ENCODE data around the gene PODXL.

PODXL gene

DNA sequence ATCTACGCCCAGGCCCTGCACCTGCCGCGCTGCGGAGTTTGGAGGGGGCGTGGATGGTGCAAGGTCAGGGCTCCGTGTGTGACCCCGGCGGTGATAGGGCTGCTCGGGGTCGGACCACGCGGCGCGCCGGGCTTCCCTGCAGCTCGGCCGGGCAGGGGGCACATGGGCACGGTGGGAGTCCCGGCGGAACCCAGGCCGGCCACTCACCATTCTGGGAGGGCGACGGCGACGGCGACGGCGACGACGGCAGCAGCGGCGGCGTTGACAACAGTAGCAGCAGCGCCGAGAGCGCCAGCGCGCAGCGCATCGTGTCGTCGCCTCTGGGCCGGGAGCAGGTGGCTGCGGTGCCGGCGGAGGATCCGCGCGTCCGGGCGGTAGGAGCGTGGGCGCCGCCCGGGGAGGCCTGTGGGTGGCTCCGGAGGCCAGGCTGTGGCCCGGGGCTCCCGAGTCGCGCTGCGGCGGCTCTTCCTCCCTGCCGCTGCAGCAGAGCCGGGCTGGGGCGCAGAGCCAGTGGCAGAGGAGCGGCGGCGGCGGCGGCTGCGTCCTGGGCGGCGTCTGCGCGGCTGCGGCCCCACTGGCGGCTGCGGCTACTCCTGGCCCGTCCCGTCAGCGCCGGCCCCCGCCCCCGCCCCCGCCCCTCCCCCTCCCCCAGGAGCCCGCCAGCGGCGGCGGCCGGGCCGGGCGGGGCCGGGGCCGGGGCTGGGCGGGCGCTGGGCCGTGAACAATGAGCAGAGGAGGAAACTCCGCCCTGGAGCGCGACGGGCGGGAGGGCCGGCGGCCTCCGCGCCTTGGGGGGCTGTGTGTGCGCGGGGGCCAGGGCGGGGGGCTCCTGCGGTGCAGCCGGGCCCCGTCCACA lies at the start of gene PODXL (continued):
- TF ChIP-seq, protein P1, sequence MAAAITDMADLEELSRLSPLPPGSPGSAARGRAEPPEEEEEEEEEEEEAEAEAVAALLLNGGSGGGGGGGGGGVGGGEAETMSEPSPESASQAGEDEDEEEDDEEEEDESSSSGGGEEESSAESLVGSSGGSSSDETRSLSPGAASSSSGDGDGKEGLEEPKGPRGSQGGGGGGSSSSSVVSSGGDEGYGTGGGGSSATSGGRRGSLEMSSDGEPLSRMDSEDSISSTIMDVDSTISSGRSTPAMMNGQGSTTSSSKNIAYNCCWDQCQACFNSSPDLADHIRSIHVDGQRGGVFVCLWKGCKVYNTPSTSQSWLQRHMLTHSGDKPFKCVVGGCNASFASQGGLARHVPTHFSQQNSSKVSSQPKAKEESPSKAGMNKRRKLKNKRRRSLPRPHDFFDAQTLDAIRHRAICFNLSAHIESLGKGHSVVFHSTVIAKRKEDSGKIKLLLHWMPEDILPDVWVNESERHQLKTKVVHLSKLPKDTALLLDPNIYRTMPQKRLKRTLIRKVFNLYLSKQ (tag by site-specific recombination; IDR thresholded peaks at IDR 0.05; ENCODE audit: borderline replicate concordance), result no peak
- TF ChIP-seq ZNF747 (tag by site-specific recombination; IDR thresholded peaks at IDR 0.05) (no peak), ZNF501 (tag by site-specific recombination; IDR thresholded peaks at IDR 0.05) (0 out of 2 replicates have a peak, but pooled peaks have one; percentile 35), ZNF133 (tag by site-specific recombination; IDR thresholded peaks at IDR 0.05) (no peak), ZNF132 (tag by site-specific recombination; IDR thresholded peaks at IDR 0.05; ENCODE audit: borderline replicate concordance) (no peak), RBAK (tag by site-specific recombination; IDR thresholded peaks at IDR 0.05) (no peak), GFI1B (tag by site-specific recombination; IDR thresholded peaks at IDR 0.05) (no peak), ZNF221 (tag by site-specific recombination; IDR thresholded peaks at IDR 0.05; ENCODE audit: borderline replicate concordance) (no peak), ZSCAN30 (tag by site-specific recombination; IDR thresholded peaks at IDR 0.05) (peak; percentile 7; the same call in 1 of the 2 replicates), ZNF404 (tag by site-specific recombination; IDR thresholded peaks at IDR 0.05) (no peak), ZXDB (tag by site-specific recombination; IDR thresholded peaks at IDR 0.05) (no peak), ZNF16 (tag by site-specific recombination; IDR thresholded peaks at IDR 0.05; ENCODE audit: low read depth) (no peak), ZNF600 (tag by site-specific recombination; IDR thresholded peaks at IDR 0.05) (peak; percentile 55; the same call in 1 of the 2 replicates), EGR2 (tag by site-specific recombination; IDR thresholded peaks at IDR 0.05; ENCODE audit: low read depth) (0 out of 2 replicates have a peak, but pooled peaks have one; percentile 3), ZNF335 (tag by site-specific recombination; conservative IDR thresholded peaks at IDR 0.05) (peak; percentile 44; the same call in 1 of the 2 replicates)
- TF ChIP-seq, protein P2, sequence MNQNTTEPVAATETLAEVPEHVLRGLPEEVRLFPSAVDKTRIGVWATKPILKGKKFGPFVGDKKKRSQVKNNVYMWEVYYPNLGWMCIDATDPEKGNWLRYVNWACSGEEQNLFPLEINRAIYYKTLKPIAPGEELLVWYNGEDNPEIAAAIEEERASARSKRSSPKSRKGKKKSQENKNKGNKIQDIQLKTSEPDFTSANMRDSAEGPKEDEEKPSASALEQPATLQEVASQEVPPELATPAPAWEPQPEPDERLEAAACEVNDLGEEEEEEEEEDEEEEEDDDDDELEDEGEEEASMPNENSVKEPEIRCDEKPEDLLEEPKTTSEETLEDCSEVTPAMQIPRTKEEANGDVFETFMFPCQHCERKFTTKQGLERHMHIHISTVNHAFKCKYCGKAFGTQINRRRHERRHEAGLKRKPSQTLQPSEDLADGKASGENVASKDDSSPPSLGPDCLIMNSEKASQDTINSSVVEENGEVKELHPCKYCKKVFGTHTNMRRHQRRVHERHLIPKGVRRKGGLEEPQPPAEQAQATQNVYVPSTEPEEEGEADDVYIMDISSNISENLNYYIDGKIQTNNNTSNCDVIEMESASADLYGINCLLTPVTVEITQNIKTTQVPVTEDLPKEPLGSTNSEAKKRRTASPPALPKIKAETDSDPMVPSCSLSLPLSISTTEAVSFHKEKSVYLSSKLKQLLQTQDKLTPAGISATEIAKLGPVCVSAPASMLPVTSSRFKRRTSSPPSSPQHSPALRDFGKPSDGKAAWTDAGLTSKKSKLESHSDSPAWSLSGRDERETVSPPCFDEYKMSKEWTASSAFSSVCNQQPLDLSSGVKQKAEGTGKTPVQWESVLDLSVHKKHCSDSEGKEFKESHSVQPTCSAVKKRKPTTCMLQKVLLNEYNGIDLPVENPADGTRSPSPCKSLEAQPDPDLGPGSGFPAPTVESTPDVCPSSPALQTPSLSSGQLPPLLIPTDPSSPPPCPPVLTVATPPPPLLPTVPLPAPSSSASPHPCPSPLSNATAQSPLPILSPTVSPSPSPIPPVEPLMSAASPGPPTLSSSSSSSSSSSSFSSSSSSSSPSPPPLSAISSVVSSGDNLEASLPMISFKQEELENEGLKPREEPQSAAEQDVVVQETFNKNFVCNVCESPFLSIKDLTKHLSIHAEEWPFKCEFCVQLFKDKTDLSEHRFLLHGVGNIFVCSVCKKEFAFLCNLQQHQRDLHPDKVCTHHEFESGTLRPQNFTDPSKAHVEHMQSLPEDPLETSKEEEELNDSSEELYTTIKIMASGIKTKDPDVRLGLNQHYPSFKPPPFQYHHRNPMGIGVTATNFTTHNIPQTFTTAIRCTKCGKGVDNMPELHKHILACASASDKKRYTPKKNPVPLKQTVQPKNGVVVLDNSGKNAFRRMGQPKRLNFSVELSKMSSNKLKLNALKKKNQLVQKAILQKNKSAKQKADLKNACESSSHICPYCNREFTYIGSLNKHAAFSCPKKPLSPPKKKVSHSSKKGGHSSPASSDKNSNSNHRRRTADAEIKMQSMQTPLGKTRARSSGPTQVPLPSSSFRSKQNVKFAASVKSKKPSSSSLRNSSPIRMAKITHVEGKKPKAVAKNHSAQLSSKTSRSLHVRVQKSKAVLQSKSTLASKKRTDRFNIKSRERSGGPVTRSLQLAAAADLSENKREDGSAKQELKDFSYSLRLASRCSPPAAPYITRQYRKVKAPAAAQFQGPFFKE (tag by site-specific recombination; IDR thresholded peaks at IDR 0.05; ENCODE audit: borderline replicate concordance), result no peak
- TF ChIP-seq, protein P3, sequence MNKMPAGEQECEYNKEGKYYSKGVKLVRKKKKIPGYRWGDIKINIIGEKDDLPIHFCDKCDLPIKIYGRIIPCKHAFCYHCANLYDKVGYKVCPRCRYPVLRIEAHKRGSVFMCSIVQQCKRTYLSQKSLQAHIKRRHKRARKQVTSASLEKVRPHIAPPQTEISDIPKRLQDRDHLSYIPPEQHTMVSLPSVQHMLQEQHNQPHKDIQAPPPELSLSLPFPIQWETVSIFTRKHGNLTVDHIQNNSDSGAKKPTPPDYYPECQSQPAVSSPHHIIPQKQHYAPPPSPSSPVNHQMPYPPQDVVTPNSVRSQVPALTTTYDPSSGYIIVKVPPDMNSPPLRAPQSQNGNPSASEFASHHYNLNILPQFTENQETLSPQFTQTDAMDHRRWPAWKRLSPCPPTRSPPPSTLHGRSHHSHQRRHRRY (tag by site-specific recombination; IDR thresholded peaks at IDR 0.05), result no peak
- TF ChIP-seq, protein P4, sequence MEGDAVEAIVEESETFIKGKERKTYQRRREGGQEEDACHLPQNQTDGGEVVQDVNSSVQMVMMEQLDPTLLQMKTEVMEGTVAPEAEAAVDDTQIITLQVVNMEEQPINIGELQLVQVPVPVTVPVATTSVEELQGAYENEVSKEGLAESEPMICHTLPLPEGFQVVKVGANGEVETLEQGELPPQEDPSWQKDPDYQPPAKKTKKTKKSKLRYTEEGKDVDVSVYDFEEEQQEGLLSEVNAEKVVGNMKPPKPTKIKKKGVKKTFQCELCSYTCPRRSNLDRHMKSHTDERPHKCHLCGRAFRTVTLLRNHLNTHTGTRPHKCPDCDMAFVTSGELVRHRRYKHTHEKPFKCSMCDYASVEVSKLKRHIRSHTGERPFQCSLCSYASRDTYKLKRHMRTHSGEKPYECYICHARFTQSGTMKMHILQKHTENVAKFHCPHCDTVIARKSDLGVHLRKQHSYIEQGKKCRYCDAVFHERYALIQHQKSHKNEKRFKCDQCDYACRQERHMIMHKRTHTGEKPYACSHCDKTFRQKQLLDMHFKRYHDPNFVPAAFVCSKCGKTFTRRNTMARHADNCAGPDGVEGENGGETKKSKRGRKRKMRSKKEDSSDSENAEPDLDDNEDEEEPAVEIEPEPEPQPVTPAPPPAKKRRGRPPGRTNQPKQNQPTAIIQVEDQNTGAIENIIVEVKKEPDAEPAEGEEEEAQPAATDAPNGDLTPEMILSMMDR (tag by site-specific recombination; IDR thresholded peaks at IDR 0.05), result no peak; the same call in 1 of the 2 replicates
- TF ChIP-seq, protein P5, sequence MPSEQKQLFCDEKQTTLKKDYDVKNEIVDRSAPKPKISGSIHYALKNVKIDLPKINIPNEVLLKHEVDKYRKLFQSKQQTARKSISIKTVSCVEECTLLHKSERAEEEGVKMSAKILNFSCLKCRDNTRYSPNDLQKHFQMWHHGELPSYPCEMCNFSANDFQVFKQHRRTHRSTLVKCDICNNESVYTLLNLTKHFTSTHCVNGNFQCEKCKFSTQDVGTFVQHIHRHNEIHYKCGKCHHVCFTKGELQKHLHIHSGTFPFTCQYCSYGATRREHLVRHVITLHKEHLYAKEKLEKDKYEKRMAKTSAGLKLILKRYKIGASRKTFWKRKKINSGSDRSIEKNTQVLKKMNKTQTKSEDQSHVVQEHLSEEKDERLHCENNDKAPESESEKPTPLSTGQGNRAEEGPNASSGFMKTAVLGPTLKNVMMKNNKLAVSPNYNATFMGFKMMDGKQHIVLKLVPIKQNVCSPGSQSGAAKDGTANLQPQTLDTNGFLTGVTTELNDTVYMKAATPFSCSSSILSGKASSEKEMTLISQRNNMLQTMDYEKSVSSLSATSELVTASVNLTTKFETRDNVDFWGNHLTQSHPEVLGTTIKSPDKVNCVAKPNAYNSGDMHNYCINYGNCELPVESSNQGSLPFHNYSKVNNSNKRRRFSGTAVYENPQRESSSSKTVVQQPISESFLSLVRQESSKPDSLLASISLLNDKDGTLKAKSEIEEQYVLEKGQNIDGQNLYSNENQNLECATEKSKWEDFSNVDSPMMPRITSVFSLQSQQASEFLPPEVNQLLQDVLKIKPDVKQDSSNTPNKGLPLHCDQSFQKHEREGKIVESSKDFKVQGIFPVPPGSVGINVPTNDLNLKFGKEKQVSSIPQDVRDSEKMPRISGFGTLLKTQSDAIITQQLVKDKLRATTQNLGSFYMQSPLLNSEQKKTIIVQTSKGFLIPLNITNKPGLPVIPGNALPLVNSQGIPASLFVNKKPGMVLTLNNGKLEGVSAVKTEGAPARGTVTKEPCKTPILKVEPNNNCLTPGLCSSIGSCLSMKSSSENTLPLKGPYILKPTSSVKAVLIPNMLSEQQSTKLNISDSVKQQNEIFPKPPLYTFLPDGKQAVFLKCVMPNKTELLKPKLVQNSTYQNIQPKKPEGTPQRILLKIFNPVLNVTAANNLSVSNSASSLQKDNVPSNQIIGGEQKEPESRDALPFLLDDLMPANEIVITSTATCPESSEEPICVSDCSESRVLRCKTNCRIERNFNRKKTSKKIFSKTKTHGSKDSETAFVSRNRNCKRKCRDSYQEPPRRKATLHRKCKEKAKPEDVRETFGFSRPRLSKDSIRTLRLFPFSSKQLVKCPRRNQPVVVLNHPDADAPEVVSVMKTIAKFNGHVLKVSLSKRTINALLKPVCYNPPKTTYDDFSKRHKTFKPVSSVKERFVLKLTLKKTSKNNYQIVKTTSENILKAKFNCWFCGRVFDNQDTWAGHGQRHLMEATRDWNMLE (tag by site-specific recombination; conservative IDR thresholded peaks at IDR 0.05; ENCODE audit: low read depth), result no peak
- TF ChIP-seq, protein P6, sequence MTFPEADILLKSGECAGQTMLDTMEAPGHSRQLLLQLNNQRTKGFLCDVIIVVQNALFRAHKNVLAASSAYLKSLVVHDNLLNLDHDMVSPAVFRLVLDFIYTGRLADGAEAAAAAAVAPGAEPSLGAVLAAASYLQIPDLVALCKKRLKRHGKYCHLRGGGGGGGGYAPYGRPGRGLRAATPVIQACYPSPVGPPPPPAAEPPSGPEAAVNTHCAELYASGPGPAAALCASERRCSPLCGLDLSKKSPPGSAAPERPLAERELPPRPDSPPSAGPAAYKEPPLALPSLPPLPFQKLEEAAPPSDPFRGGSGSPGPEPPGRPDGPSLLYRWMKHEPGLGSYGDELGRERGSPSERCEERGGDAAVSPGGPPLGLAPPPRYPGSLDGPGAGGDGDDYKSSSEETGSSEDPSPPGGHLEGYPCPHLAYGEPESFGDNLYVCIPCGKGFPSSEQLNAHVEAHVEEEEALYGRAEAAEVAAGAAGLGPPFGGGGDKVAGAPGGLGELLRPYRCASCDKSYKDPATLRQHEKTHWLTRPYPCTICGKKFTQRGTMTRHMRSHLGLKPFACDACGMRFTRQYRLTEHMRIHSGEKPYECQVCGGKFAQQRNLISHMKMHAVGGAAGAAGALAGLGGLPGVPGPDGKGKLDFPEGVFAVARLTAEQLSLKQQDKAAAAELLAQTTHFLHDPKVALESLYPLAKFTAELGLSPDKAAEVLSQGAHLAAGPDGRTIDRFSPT (tag by site-specific recombination; IDR thresholded peaks at IDR 0.05), result peak; percentile 43; the same call in 1 of the 2 replicates
